ENCODE results near the gene AHNAK.

DNA sequence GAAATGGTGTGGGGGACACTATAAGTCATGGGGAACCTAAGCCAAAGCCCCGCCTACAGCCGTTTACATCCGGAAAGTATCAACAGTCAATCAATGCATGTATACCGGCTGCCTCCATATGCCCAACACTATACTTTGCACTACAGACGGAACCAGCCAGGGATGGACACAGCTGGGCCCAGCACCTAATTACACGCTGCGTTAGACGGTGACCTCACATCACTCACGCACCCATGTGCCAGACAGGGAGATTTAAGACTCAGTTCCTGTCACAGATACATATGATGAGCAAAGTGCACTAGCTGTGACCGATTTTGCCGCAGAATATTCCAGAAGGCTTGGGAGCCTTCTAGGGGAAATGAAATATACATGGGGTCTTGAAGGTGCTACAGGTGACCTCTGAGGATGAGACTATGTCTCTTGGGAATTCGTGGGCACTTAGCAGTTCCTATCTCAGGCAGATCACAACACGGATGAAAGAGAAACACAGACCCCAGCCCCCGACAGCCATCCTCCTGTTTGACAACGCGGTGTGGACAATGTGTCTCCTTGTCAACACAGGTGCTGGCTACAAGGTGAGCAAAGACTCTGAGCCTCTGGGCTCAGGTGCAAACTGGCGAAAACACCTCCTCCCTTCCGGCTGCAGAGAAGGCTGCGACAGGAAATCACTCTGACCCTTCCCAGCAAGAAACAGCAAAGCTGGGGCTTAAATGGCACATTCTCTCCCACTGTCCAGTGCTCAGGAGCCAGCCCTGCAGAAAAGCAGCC is 8.0 kb downstream of the AHNAK start:
- TF ChIP-seq, protein P1, sequence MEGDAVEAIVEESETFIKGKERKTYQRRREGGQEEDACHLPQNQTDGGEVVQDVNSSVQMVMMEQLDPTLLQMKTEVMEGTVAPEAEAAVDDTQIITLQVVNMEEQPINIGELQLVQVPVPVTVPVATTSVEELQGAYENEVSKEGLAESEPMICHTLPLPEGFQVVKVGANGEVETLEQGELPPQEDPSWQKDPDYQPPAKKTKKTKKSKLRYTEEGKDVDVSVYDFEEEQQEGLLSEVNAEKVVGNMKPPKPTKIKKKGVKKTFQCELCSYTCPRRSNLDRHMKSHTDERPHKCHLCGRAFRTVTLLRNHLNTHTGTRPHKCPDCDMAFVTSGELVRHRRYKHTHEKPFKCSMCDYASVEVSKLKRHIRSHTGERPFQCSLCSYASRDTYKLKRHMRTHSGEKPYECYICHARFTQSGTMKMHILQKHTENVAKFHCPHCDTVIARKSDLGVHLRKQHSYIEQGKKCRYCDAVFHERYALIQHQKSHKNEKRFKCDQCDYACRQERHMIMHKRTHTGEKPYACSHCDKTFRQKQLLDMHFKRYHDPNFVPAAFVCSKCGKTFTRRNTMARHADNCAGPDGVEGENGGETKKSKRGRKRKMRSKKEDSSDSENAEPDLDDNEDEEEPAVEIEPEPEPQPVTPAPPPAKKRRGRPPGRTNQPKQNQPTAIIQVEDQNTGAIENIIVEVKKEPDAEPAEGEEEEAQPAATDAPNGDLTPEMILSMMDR (IDR thresholded peaks at IDR 0.05), result no peak
- TF ChIP-seq POLR2A (IDR thresholded peaks at IDR 0.05) (no peak), POLR2AphosphoS5 (IDR thresholded peaks at IDR 0.05) (no peak), EP300 (IDR thresholded peaks at IDR 0.05) (no peak)

All from gastroesophageal sphincter (tissue), 3 donors.